Measurements from ENCODE around the gene FKBP1A.
"Not testable (repeated sequence)": the region's sequence is repeated elsewhere in the genome, so short reads cannot be mapped to it uniquely, and the experiment has no call there.

The FKBP1A gene

DNA sequence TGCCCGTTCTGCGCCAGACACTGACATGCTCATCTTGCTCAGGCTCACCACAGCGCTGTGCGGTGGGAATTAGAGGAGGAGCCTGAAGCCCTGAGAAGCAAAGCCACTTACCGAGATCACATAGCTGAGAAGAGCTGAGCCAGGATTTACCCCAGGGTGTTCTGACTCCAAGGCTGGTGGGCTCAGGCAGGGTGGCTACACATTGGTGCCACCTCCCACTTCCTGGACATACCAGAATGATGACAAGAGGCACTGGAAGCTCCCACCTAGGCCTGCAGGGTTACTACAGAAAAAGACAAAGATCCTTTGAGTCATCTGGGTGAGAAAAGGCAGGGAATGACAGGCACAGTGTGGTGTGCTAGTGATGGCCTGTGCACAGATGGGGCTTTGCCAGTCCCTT lies 24.4 kb upstream of the FKBP1A start:
- no peak for DNase-seq (ENCODE audit: low read depth in 3 of 3)

DNA sequence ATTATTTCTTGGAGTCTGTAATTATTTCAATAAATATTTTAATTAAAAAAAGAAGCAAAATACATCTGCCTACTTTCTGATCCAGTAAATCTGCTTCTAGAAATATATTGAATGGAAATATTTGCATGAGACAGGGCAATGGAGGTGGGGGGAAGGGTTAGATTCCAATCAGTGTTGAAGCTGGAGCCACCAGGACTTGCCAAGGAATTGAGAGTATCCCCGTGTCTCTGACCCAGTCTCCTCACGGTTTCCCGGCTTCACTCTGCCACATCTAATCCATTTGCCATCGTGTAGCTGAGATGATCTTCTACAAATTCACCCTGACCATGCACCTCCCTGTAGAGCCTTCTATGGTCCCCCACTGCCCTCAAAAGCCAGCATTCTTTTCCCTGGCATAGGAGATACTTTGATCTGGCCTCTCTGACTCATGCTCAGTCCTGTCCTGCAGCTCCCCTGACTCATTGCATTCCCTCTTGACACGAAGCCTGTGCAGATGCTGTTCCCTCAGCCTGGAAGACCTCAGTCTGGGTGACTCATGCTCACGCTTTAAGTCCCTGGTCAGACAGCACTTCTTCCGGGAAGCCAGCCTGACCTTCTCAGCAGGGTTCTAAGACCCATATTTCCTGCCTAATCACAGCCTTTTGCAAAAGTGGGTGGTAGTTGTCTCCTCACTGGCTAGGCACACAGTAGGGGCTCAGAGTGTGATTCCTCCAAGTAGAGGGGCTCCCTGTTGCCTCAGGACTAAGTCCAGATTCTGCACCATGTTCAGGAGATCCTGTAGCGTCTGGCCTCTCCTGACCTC lies 23.0 kb upstream of the FKBP1A start:
- no peak for DNase-seq (ENCODE audit: low read depth in 3 of 3)

DNA sequence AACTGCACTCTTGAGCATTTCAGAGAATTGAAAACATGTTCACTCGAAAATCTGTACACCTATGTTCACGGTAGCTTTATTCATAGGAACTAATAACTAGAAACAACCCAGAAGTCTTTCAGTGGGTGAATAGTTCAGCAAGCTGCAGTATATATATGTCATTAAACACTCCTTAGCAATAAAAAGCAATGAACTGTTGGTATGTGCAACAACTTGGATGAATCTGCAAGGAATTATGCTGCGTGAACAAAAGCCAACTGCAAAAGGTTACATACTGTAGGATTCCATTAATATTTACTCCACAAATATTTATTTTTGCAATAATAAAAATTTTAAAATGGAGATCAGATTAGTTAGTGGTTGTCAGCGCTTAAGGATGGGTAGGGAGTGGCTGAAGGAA lies 22.1 kb upstream of the FKBP1A start:
- DNase-seq (ENCODE audit: low read depth in 3 of 3): no peak

GRCh38 chr20:1405801-1406200 lies 12.9 kb upstream of the FKBP1A start:
- no peak for DNase-seq (ENCODE audit: low read depth in 3 of 3)

DNA sequence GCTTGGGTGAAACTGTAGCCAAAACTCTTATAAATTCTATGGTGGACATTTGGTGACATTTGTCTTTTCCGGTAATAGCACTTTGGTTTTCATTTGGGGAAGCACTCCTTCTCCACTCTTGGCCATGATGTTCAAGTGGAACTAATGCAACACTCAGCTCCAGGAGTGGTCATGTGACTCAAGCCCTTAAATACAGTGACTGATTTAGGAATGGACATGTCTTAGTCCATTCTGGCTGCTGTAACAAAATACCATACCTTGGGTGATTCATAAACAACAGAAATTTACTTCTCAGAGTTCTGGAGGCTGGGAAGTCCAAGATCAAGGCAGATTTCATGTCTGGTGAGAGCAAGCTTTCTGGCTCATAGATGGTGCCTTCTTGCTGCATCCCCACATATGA lies 10.8 kb upstream of the FKBP1A start:
- no peak for DNase-seq (ENCODE audit: low read depth in 3 of 3)

GRCh38 chr20:1402149-1402548 lies 9.3 kb upstream of the FKBP1A start:
- DNase-seq (ENCODE audit: low read depth in 3 of 3): no peak

- DNase-seq (ENCODE audit: low read depth in 3 of 3): no peak
Measured at GRCh38 chr20:1401451-1401907, 8.6 kb upstream of the FKBP1A start.

GRCh38 chr20:1399678-1400366 lies 7.0 kb upstream of the FKBP1A start:
- not testable (repeated sequence) for DNase-seq (ENCODE audit: low read depth in 3 of 3)

- DNase-seq (ENCODE audit: low read depth in 3 of 3): not testable (repeated sequence)
Measured at GRCh38 chr20:1398185-1398584, 5.3 kb upstream of the FKBP1A start.

DNA sequence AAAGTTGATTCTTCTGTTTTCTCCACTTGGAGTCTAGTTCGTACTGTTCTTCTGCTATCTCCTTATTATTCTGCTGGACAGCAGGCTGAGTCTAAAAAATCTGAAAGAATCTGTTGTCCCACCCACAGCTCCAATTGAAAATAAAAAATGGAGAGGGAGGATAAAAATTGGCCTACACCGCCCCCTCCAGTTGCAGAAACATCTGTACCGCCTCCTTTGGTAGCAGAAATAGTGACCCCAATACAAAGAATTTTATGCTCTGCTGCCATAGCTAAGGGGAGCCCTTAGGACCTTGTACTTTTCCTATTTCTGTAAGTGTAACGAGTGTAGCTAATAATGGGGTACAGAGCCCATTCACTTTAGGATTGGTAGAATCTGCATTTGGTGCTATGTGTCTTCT lies 4.9 kb upstream of the FKBP1A start:
- DNase-seq (ENCODE audit: low read depth in 3 of 3): no peak

- DNase-seq (ENCODE audit: low read depth in 3 of 3): no peak
Measured at GRCh38 chr20:1396702-1397101, 3.8 kb upstream of the FKBP1A start.

- DNase-seq (ENCODE audit: low read depth in 3 of 3): no peak
Measured at GRCh38 chr20:1396264-1396663, 3.4 kb upstream of the FKBP1A start.

DNA sequence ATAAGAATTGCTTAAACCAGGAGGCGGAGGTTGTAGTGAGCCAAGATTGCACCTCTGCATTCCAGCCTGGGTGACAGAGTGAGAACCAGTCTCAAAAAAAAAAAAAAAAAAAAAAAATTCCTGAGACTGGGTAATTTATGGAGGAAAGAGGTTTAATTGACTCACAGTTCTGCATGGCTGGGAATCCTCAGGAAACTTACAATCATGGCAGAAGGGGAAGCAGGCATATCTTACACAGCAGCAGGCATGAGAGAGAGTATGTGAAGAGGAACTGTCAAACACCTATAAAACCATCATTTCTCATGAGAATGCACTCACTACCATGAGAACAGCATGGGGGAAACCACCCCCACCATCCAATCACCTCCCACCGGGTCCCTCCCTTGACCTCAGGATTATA lies 1.8 kb upstream of the FKBP1A start:
- no peak for DNase-seq (ENCODE audit: low read depth in 3 of 3)

- no peak for DNase-seq (ENCODE audit: low read depth in 3 of 3)
Measured at GRCh38 chr20:1393507-1393882, 641 bp upstream of the FKBP1A start.

DNA sequence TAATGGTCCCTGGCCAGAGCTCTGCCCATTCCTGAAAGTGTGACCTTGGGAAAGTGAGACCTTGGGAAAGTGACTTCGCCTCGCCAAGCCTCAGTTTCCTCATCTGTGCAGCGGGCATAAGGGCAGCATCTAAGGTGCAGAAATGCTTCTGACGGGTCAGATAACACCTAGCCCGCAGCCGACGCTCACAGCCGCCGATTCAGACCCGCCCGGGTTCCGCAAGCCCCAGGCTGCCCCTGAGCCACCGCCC lies 486 bp downstream of the FKBP1A start:
- no peak for DNase-seq (ENCODE audit: low read depth in 3 of 3)

DNA sequence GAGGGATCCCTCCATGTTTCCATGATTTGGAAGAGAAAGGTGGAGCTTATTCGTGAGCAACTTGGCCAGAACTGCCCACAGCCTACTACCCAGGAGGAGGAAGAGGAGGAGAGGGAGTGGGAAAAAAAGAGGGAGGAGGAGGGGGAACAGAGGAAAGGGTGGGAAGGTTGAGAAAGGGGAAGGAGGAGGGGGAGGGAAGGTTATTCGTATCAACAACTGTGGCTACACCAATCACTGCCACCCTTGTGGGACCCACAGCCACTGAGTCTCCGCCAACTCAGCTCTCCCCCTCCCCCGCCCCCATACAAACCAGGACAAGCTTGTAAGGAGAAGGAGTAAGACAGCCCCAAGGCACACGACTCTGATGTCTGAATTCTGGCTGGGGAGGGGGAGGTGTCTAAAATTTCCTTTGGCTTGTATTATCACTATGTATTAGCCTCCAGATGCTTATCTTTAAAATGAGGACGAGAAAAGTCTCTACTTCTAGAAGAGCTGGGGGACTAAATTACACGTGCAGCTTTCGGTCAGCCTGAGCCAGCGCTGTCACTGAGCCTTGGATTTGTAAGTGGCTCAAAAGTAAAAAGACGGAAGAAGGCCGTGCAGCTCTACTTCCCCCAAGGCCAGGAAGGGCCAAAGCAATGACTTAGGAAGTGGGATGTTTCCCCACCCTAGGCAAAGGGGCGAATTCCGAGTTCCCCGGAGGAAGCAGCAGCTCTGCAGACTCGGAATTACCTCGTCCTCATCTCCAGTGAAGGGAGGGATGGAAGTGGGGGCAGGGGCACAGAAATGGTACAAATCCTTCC lies 1.0 kb downstream of the FKBP1A start:
- DNase-seq (ENCODE audit: low read depth in 3 of 3): no peak

DNA sequence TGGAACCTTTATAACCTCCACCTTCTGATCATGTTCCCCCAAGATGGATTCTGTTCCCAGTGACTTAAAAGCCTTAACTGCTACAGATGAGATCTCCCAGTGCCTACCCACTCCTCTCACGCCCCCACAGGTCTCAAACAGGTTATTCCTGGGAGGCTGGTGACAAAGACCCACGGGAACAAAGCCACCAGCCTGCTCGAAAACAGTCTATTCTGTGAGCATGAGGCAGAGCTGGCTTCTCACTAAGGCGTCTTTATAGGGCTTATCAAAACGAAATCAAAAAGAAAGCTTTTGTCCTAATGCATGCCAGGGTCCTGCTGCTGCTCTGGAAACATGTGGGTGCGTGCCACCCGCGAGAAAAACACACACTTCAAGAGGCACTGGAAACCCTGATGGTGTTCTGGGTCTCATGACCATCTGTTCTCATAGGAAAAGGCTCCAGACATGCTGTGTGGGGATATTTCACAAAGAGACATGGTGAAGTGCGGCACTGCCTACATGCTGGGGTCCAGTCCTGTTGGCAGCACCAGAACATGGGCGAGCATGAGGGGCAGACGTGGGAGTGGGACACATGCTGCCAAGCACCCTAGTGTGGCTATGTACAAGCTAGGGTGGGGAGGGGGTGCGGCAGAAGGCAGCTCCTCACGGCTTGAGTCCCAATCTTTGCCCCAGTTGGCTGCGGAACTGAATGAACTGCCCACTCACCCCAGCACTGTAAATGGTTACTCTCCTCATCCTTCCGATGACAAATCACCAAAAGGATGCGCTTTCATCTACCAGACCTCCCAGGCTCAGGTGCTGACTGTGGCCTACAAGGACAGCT lies 2.1 kb downstream of the FKBP1A start:
- DNase-seq (ENCODE audit: low read depth in 3 of 3): no peak

DNA sequence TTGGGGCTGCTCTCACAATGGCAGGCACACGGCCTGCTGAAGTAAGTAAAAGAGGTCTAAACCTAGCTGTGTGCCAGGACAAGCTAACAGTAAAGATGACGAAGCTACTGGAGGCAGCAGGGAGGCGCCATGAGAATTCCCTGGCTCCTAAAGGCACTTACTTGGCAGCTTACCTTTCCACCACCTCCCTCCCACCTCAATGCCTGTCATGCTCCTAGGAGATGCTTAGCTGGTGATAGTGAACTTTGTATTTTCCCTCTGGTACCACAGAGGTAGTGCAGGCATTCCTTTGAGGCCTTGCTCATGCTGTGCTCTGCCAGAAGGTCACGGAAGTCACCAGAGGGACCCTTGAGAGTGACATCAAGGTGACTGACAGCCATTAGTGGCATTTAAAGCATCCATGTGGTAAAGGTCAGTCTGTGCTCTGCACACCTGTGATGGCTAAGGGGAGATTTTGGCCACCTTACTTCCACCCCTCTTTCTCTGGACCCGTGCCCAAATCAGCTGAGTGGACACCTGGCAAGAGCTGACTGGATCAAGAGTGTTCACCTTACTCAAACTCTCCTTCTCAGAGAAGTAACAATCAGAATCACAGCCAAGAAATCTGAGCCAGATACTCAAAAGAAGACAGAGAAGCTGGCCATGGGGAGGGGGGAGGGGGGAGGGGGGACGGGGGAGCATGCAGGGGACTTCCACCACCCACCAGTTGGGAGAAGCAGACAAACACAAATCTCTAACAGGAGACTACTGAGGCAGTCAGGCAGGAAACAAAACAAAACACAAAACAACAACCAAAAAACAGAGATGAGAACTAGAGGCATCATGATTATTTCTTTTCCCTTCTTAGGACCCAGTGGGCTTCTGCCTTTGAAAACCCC lies 2.9 kb downstream of the FKBP1A start:
- no peak for DNase-seq (ENCODE audit: low read depth in 3 of 3)

DNA sequence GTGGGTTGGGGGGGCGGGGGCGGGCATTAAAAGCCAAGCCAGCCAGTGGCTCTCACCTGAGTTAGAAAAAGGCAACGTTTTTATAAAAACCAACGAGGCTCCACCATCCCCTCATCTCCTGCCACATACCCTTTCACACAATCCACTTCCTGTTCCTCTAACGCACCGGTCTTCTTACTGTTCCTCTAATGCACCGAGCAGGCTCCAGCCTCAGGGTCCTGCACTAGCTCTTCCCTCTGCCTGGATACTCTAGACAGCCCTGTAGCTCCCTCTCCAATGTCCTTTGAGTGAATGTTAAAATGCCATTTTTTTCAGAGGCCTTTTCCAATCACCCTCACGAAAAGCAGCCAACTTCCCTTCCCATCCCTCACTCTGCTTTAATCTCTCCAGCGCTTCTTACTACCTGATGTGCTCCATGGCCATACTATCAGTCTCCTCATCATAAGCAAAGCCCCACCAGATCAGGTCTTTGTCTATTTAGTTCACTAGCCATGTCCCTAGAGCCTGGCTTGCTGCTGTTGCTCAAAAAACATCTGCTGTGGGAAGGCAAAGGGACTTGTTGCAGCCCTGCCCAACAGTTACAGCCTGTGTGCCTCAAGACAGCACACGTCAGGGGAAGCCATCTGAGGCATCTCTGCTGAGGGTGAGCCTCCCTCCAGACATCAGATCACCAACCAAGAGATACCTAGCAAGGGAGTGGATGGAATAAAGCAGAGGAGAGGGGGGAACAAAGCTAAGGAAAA lies 3.9 kb downstream of the FKBP1A start:
- no peak for DNase-seq (ENCODE audit: low read depth in 3 of 3)

GRCh38 chr20:1388253-1388652 lies 4.6 kb downstream of the FKBP1A start:
- no peak for DNase-seq (ENCODE audit: low read depth in 3 of 3)

All from stimulated activated CD4-positive, alpha-beta T cell treated with anti-CD3 and anti-CD28 coated beads, TNF-alpha, amount 100 ng/mL, for 4 hours (primary cell).